AG10803 (cell line): ENCODE data around the gene COL24A1.
A peak's percentile ranks its signal among the peaks of the same experiment; 100 is the strongest.

Experiments used
- DNase-seq: peaks from one replicate; pipeline ENCODE4 v3.0.0; 2010; ENCODE audit warnings: low read depth
- H3K4me3 ChIP-seq: 2 replicates; pipeline ENCODE4 v1.5.1; 2011; ENCODE audit warnings: mild to moderate bottlenecking, low read length, control low read depth
- CTCF ChIP-seq: conservative IDR thresholded peaks from 2 replicates; pipeline ENCODE4 v1.5.1; 2011; ENCODE audit warnings: mild to moderate bottlenecking, low read length, control low read depth, inconsistent platforms

The COL24A1 gene

DNA sequence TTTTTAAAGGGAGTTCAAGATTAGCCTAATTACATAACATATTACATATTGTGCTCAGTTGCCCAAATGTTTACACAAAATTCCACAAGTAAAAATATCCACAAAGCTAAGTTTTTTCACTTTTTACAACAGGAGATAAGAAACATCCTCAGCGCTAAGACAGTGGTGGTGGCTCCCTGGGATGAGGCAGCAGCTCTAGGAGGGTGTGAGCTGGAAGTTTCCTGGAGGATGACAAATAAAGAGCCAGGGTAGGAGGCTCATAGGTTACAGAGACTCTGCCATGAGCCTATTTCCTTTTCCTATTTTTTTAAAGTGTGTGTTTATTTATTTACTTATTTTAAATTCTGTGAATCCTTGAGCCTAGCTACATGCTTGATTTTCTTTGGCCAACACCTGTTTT is 91.7 kb downstream of the COL24A1 start:
- no peak for DNase-seq
- no peak for TF ChIP-seq CTCF
- no peak overlapping the region for H3K4me3 ChIP-seq

DNA sequence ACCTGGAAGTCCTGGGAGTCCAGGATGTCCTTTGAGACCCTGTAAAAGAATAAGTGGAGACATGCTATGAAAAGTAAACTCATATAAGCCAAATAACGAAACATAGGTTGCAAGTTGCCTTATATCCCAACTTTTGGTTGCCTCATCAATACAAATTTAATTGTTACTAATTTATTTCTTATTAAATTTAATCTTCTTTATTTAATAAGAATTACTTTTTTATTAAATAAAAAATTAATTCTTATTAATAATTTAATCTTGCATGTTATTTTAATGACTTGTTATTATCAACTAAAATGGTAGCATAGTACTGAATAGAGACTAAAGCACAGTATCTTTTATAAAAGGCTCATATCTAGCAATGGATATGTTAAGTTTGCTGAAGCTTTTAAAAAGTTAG is 92.9 kb downstream of the COL24A1 start:
- H3K4me3 ChIP-seq: no peak overlapping the region
- no peak for DNase-seq
- no peak for TF ChIP-seq CTCF

GRCh38 chr1:86062453-86062852 is 94.1 kb downstream of the COL24A1 start:
- no peak overlapping the region for H3K4me3 ChIP-seq
- DNase-seq: peak; percentile 8

DNA sequence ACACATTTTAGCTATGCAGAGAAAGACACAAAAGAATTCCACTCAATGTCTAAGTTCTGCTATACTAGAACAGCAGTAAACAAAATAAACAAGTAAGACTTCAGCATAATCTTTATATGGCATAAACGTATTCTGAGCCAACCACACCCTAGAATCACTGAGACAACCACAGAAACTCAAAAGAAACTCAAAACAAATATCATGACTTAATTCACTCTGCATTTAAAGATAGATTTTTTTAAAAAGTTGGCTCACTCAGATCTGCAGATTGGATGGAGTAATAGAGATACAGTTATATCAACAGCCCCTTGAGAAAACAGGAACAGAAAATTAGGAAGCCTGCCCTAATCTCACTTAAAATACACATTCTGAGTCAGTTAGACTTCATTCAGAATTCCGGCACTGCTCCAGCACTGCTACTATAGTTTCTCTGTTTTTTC is 95.0 kb downstream of the COL24A1 start:
- TF ChIP-seq CTCF: no peak
- no peak overlapping the region for H3K4me3 ChIP-seq
- no peak for DNase-seq

More at GRCh38 chr1:86062453-86062852, 94.1 kb downstream of the COL24A1 start:
- no peak for TF ChIP-seq CTCF

DNA sequence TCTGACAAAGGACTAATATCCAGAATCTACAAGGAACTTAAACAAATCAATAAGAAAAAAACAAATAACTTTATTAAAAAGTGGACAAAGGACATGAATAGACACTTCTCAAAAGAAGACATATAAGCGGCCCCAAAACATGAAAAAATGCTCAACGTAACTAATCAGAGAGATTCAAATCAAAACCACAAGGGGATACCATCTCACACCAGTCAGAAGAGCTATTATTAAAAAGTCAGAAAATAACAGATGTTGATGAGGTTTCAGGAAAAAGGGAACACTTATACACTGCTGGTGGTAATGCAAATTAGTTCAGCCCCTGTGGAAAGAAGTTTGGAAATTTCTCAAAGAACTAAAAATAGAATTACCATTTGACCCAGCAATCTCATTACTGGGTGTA is 102.2 kb downstream of the COL24A1 start:
- DNase-seq: no peak
- no peak overlapping the region for H3K4me3 ChIP-seq
- TF ChIP-seq CTCF: no peak

GRCh38 chr1:86052948-86053698 is 103.4 kb downstream of the COL24A1 start:
- no peak for TF ChIP-seq CTCF
- no peak overlapping the region for H3K4me3 ChIP-seq
- no peak for DNase-seq

- DNase-seq: no peak
- TF ChIP-seq CTCF: no peak
- no peak overlapping the region for H3K4me3 ChIP-seq
Measured at GRCh38 chr1:86035101-86035500, 121.5 kb downstream of the COL24A1 start.
